ENCODE measurements around the gene RGS13.

Gene RGS13

GRCh38 chr1:192657760-192658159, 21.8 kb downstream of the RGS13 start:
- no peak overlapping the region for H3K27ac ChIP-seq
- no peak for TF ChIP-seq CTCF (IDR thresholded peaks at IDR 0.05)
- TF ChIP-seq ZFX (IDR thresholded peaks at IDR 0.05; ENCODE audit: borderline replicate concordance): no peak

GRCh38 chr1:192658255-192658654, 22.3 kb downstream of the RGS13 start:
- TF ChIP-seq ZFX (IDR thresholded peaks at IDR 0.05; ENCODE audit: borderline replicate concordance) (no peak), CTCF (IDR thresholded peaks at IDR 0.05) (no peak)
- H3K27ac ChIP-seq: no peak overlapping the region

GRCh38 chr1:192660613-192661012, 24.7 kb downstream of the RGS13 start:
- H3K27ac ChIP-seq: no peak overlapping the region
- TF ChIP-seq CTCF (IDR thresholded peaks at IDR 0.05): no peak
- no peak for TF ChIP-seq ZFX (IDR thresholded peaks at IDR 0.05; ENCODE audit: borderline replicate concordance)

- TF ChIP-seq CTCF (IDR thresholded peaks at IDR 0.05) (peak; percentile 38), ZFX (IDR thresholded peaks at IDR 0.05; ENCODE audit: borderline replicate concordance) (no peak)
- no peak overlapping the region for H3K27ac ChIP-seq
These were observed 32.5 kb downstream of the RGS13 start for GRCh38 chr1:192668409-192668983.

- TF ChIP-seq CTCF (IDR thresholded peaks at IDR 0.05) (no peak), ZFX (IDR thresholded peaks at IDR 0.05; ENCODE audit: borderline replicate concordance) (no peak)
- H3K27ac ChIP-seq: no peak overlapping the region
These were observed 33.2 kb downstream of the RGS13 start for GRCh38 chr1:192669174-192669573.

DNA sequence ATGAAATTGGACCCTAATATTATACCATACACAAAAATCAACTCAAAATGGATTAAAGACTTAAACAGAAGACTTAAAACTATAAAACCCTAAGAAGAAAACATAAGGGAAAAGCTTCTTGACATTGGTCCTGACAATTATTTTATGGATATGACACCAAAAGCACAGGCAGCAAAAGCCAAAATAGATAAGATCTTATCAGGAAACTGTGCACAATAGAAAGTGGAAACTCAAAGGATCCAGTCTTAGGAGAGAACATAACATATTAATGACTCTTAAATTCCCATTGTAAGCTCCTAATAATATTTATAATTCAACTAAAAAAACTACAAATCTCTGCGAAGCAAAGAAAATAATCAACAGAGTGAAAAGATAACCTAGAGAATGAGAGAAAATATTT, 39.8 kb downstream of the RGS13 start:
- H3K27ac ChIP-seq: no peak overlapping the region
- no peak for TF ChIP-seq ZFX (IDR thresholded peaks at IDR 0.05; ENCODE audit: borderline replicate concordance)
- TF ChIP-seq CTCF (IDR thresholded peaks at IDR 0.05): no peak

GRCh38 chr1:192678099-192678498, 42.2 kb downstream of the RGS13 start:
- no peak overlapping the region for H3K27ac ChIP-seq
- TF ChIP-seq CTCF (IDR thresholded peaks at IDR 0.05) (no peak), ZFX (IDR thresholded peaks at IDR 0.05; ENCODE audit: borderline replicate concordance) (no peak)

Data from 22Rv1 (cell line).